G401.6 (cell line): ENCODE results near the gene MPIG6B.
A peak's percentile ranks its signal among the peaks of the same experiment; 100 is the strongest.

Experiments used
- FAIRE-seq: peaks from 2 replicates; lab custom pipeline; 2012; peaks lifted over from hg19 to GRCh38; lab: Jason Lieb, UNC

MPIG6B gene

DNA sequence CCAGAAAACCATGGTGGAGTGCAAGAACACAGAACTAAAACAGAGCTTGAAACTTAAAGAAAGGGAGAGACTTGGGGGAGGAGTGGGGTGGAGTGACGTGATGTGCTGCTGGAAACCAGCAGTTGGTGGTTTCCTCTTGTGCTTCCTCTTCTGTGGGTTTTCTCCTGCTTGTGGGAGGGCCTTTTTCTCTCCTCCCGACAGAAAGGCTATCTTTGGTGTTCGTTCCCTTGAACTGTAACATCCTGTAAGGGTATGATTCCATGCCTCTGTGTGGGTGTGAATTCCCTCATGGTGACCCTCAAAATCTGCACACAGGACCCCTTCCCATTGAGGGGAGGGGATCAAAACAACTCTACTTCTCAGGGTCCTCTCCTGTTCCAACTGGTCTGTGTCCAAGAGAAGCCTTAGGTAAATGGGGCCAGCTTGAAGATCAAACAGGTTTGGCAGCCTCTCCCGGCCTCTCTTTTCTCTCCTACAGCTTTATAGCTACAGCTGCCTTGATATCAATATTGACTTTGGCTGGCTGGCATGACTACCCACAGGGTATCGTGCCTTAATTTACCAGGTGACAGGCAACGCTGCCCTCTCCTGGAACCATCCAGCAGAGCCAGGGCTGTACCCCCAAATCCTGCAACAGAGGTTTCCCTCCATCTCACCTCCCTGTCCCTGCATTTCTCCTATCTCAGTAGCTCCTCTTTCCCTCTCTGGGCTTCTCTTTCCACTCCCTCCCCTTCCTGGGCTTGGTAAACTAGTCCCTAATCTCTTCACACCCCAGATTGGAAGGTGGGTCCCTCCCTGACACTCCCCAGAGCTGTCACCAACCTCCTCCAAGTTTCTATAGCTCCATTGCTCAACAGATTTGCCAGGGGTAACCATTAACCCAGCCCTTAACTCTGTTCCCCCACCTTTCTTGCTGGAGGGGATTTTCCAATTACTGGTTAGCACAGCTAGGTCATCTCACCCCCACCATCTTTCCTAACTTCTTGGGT is 15.1 kb downstream of the MPIG6B start:
- peak; percentile 68 for FAIRE-seq

DNA sequence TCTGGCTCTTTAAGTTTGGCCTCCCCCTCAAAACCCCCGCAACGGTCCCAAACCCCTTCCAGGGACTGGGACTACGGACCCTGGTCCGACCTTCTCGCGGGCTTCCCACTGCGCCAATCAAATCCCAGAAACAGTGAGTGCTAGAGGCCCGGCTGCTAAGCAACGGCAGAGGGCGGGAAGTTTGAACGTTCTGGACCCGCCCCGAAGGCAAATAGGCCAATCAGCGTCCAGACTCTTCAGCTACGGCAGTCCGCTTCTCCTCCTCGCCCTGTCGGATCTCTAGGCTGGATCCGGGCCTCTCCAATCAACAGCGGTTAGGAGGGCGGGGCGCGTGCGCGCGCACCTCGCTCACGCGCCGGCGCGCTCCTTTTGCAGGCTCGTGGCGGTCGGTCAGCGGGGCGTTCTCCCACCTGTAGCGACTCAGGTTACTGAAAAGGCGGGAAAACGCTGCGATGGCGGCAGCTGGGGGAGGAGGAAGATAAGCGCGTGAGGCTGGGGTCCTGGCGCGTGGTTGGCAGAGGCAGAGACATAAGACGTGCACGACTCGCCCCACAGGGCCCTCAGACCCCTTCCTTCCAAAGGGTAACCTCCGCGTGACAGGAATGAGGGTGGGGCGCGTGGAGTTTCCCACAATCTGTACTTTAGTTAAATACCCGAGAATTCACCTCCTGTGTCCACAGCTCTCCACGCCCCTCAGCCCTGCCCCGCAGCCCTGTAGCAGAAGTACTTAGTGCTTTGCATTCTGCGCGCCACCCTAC is 16.6 kb downstream of the MPIG6B start, which contains the start of gene MSH5:
Gene MSH5, plus strand, starts transcription at position 367 of the 758 bp plus-strand sequence. CDS start 462 bp downstream, outside the sequence.
- peak; percentile 97 for FAIRE-seq

GRCh38 chr6:31740397-31741223 is 17.4 kb downstream of the MPIG6B start:
- FAIRE-seq: no peak

- FAIRE-seq: no peak
Observed at GRCh38 chr6:31741815-31742214, 18.6 kb downstream of the MPIG6B start.

- FAIRE-seq: no peak
Observed at GRCh38 chr6:31742894-31743293, 19.7 kb downstream of the MPIG6B start.

GRCh38 chr6:31744422-31744821 is 21.2 kb downstream of the MPIG6B start:
- FAIRE-seq: no peak

GRCh38 chr6:31749301-31750036 is 26.3 kb downstream of the MPIG6B start:
- no peak for FAIRE-seq

GRCh38 chr6:31750411-31751022 is 27.3 kb downstream of the MPIG6B start:
- FAIRE-seq: no peak

GRCh38 chr6:31752739-31753319 is 29.7 kb downstream of the MPIG6B start:
- FAIRE-seq: no peak

- no peak for FAIRE-seq
Observed at GRCh38 chr6:31758281-31758680, 35.1 kb downstream of the MPIG6B start.

GRCh38 chr6:31760790-31761189 is 37.6 kb downstream of the MPIG6B start:
- no peak for FAIRE-seq

- FAIRE-seq: no peak
Observed at GRCh38 chr6:31761343-31761742, 38.2 kb downstream of the MPIG6B start.

- FAIRE-seq: no peak
Observed at GRCh38 chr6:31762356-31762755, 39.2 kb downstream of the MPIG6B start, which contains the start of gene SAPCD1. TSS of gene SAPCD1 (plus strand) at chr6:31762656. CDS start at chr6:31763055, 399 bp downstream.

- FAIRE-seq: no peak
Observed at GRCh38 chr6:31762878-31763618, 39.9 kb downstream of the MPIG6B start.

DNA sequence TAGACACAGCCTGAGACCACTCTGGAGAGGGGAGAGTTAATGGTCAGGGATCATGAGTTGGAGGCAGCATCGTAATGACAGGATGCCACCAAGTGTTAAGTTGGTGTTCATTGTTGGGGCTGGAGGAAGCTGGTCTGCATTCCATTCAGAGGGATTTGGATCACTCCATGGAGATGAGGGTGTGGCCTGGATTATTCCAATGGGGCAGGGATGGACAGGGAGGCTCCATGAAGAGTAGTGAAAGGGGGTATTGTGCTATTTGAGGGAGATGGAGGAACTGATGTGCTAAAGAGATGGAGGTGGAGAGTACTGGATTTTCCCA is 40.4 kb downstream of the MPIG6B start:
- FAIRE-seq: peak; percentile 80

- no peak for FAIRE-seq
Observed at GRCh38 chr6:31764198-31764597, 41.0 kb downstream of the MPIG6B start.

- no peak for FAIRE-seq
Observed at GRCh38 chr6:31765559-31765909, 42.4 kb downstream of the MPIG6B start.

DNA sequence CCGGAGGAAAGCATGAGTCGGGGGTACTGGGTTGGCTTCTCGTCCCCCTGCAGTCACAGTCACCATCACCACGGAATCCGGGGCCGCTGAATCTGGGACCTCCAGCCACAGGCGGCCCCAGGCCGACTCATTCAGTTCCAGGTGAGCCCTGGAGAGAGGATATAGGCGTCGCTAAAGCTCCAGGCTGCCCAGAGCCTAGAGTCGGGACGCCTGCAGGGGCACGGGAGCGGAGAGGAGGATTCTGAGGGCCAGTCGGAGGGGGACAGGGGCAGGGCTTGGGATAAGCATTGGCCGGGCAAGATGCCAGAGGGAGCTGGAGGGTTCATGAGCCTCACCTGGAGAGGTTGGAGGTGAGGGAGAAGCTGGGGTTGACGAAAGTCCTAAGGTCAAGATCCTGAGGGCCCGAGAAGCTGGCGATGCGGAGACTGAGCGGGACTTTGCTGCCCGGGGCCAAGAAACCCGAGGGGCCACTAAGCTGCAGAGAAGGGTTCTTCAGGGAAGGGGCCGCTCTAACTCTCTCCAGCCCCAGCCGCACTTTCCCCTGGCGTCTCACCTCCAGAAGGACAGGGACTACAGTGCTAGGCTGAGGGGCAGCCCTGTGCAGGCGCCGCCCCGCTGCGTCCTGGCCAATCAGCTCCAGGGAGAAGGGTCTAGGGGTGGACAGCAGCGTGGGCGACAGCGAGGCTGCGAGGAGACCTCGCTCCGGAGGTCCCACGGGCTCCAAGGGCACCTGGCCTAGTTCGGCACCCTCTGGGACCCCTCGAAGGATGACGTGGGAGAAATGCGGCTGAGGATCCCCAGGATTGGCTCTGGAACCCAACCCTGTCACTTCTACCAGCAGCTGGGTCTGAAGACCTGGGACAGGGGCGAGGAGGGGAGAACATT is 43.0 kb downstream of the MPIG6B start:
- no peak for FAIRE-seq

DNA sequence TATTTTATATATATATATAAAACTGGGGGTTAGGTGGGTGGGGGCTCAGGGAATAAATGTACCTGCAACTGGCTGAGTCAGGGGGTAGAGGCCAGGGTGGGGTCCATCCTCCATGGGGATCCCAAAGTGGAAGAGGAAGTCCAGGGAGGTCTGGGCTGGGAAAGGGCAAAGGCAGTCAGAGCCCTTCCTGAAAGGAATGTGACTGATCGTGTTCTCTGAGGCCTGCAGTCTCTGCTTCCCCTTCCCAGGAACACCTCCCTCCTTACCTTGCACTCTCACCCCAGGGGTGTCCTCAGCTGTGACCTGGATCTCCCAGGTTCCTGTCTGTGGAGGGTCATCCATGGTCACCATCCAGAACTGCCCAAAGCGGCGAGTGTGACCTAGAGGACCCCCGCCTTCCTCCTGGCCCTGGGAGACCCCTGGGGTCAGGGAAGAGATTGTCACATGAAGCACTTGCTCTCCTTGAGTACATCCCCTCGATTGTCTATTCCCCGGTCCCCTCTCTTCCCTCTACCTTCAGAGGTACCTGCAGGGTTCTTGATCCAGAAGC is 44.0 kb downstream of the MPIG6B start:
- no peak for FAIRE-seq
